Measurements from ENCODE around the gene ZNF22.

ZNF22 gene

DNA sequence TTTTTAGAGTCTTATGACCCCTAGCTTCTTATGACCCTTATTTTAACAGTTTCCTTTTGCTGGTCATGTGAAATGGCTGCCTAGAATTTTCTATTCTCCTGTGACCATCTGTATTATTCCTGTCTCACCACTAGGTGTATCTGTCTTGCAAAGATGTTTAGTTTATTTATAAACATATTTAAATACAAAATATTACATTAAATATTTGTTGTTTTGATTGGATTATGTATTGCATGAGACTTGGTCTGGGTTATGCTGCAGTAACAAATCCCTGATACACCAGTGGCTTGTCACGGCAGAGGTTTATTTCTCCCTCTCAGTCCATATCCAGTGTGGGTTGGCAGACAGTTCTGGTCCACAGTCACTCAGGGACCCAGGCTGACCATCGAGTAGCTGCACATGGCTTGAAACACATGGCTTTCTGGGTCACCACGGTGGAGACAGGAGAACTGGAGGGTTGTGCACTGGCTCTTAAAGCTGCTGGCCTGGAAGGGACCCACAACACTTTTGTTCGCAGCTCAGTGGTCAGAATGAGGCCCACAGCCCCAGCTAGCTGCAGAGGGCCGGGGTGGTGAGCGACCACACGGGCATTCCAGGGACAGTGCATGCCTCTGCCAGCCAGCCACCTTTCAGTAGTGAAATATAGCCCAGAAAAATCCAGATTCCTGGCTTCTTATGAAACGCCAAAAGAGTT is 33.8 kb upstream of the ZNF22 start:
- Histone ChIP-seq H3K36me3 (ENCODE audit: control insufficient read depth, insufficient read depth, low read length) (no peaks in the 10 kb centered on the region), H3K27me3 (ENCODE audit: control insufficient read depth, insufficient read depth, low read length) (no peaks in the 10 kb centered on the region), H3K4me3 (ENCODE audit: low read length) (no peak overlapping the region), H3K9me3 (ENCODE audit: control insufficient read depth, low read length) (no peaks in the 10 kb centered on the region), H3K9ac (ENCODE audit: low read length) (no peak overlapping the region), H3K4me1 (ENCODE audit: control insufficient read depth, insufficient read depth, low read length) (peaks cover 36% of the 10 kb centered on the region)

GRCh38 chr10:44967616-44968015 is 33.1 kb upstream of the ZNF22 start:
- H3K4me3 ChIP-seq (ENCODE audit: low read length), result no peak overlapping the region
- no peak overlapping the region for H3K9ac ChIP-seq (ENCODE audit: low read length)
- H3K4me1 ChIP-seq (ENCODE audit: control insufficient read depth, insufficient read depth, low read length), result peaks cover 36% of the 10 kb centered on the region
- no peaks in the 10 kb centered on the region for H3K27me3 ChIP-seq (ENCODE audit: control insufficient read depth, insufficient read depth, low read length)
- no peaks in the 10 kb centered on the region for H3K36me3 ChIP-seq (ENCODE audit: control insufficient read depth, insufficient read depth, low read length)
- no peaks in the 10 kb centered on the region for H3K9me3 ChIP-seq (ENCODE audit: control insufficient read depth, low read length)

GRCh38 chr10:44968091-44968490 is 32.6 kb upstream of the ZNF22 start:
- H3K36me3 ChIP-seq (ENCODE audit: control insufficient read depth, insufficient read depth, low read length), result no peaks in the 10 kb centered on the region
- H3K9ac ChIP-seq (ENCODE audit: low read length), result no peak overlapping the region
- H3K27me3 ChIP-seq (ENCODE audit: control insufficient read depth, insufficient read depth, low read length), result no peaks in the 10 kb centered on the region
- H3K4me3 ChIP-seq (ENCODE audit: low read length), result no peak overlapping the region
- H3K4me1 ChIP-seq (ENCODE audit: control insufficient read depth, insufficient read depth, low read length), result peaks cover 40% of the 10 kb centered on the region
- H3K9me3 ChIP-seq (ENCODE audit: control insufficient read depth, low read length), result no peaks in the 10 kb centered on the region

GRCh38 chr10:44968500-44969400 is 32.0 kb upstream of the ZNF22 start:
- H3K9ac ChIP-seq (ENCODE audit: low read length), result no peak overlapping the region
- peaks cover 41% of the 10 kb centered on the region for H3K4me1 ChIP-seq (ENCODE audit: control insufficient read depth, insufficient read depth, low read length)
- no peaks in the 10 kb centered on the region for H3K27me3 ChIP-seq (ENCODE audit: control insufficient read depth, insufficient read depth, low read length)
- H3K36me3 ChIP-seq (ENCODE audit: control insufficient read depth, insufficient read depth, low read length), result no peaks in the 10 kb centered on the region
- H3K4me3 ChIP-seq (ENCODE audit: low read length), result no peak overlapping the region
- H3K9me3 ChIP-seq (ENCODE audit: control insufficient read depth, low read length), result no peaks in the 10 kb centered on the region

GRCh38 chr10:44969854-44970253 is 30.9 kb upstream of the ZNF22 start:
- Histone ChIP-seq H3K4me3 (ENCODE audit: low read length) (no peak overlapping the region), H3K27me3 (ENCODE audit: control insufficient read depth, insufficient read depth, low read length) (no peaks in the 10 kb centered on the region), H3K9me3 (ENCODE audit: control insufficient read depth, low read length) (no peaks in the 10 kb centered on the region), H3K4me1 (ENCODE audit: control insufficient read depth, insufficient read depth, low read length) (peaks cover 41% of the 10 kb centered on the region), H3K9ac (ENCODE audit: low read length) (no peak overlapping the region), H3K36me3 (ENCODE audit: control insufficient read depth, insufficient read depth, low read length) (no peaks in the 10 kb centered on the region)

GRCh38 chr10:44970812-44971395 is 29.8 kb upstream of the ZNF22 start:
- no peaks in the 10 kb centered on the region for H3K9me3 ChIP-seq (ENCODE audit: control insufficient read depth, low read length)
- H3K4me3 ChIP-seq (ENCODE audit: low read length), result no peak overlapping the region
- no peaks in the 10 kb centered on the region for H3K27me3 ChIP-seq (ENCODE audit: control insufficient read depth, insufficient read depth, low read length)
- no peak overlapping the region for H3K9ac ChIP-seq (ENCODE audit: low read length)
- H3K4me1 ChIP-seq (ENCODE audit: control insufficient read depth, insufficient read depth, low read length), result peaks cover 48% of the 10 kb centered on the region
- no peaks in the 10 kb centered on the region for H3K36me3 ChIP-seq (ENCODE audit: control insufficient read depth, insufficient read depth, low read length)

- Histone ChIP-seq H3K4me1 (ENCODE audit: control insufficient read depth, insufficient read depth, low read length) (peaks cover 50% of the 10 kb centered on the region), H3K9me3 (ENCODE audit: control insufficient read depth, low read length) (no peaks in the 10 kb centered on the region), H3K27me3 (ENCODE audit: control insufficient read depth, insufficient read depth, low read length) (no peaks in the 10 kb centered on the region), H3K4me3 (ENCODE audit: low read length) (no peak overlapping the region), H3K9ac (ENCODE audit: low read length) (no peak overlapping the region), H3K36me3 (ENCODE audit: control insufficient read depth, insufficient read depth, low read length) (no peaks in the 10 kb centered on the region)
Measured at GRCh38 chr10:44971434-44971833, 29.3 kb upstream of the ZNF22 start.

- H3K27me3 ChIP-seq (ENCODE audit: control insufficient read depth, insufficient read depth, low read length), result peaks cover 3% of the 10 kb centered on the region
- no peak overlapping the region for H3K9ac ChIP-seq (ENCODE audit: low read length)
- H3K9me3 ChIP-seq (ENCODE audit: control insufficient read depth, low read length), result no peaks in the 10 kb centered on the region
- H3K36me3 ChIP-seq (ENCODE audit: control insufficient read depth, insufficient read depth, low read length), result no peaks in the 10 kb centered on the region
- H3K4me3 ChIP-seq (ENCODE audit: low read length), result no peak overlapping the region
- H3K4me1 ChIP-seq (ENCODE audit: control insufficient read depth, insufficient read depth, low read length), result peaks cover 52% of the 10 kb centered on the region
Measured at GRCh38 chr10:44971935-44972757, 28.6 kb upstream of the ZNF22 start.

DNA sequence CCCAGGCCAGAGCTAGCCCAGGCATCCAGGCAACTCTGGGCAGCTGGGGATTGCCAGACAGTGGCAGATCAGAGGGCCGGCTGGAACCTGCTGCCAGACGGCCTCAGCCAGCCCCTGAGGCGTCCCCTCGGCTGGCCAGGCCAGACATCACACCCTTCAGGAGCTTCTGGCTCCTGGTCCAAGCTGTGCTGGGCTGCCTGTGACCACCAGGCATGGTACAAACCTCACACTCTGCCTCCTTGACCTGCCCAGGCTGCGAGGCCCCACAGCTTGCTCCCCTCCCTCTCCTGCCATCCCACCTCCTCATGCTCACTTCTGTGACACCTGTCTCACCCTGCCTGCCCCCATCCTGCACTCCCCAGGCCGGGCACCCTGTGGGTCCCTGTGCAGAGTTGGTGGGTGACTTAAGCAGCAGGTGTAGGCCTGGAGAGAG is 27.8 kb upstream of the ZNF22 start:
- Histone ChIP-seq H3K4me1 (ENCODE audit: control insufficient read depth, insufficient read depth, low read length) (peaks cover 57% of the 10 kb centered on the region), H3K4me3 (ENCODE audit: low read length) (no peak overlapping the region)

DNA sequence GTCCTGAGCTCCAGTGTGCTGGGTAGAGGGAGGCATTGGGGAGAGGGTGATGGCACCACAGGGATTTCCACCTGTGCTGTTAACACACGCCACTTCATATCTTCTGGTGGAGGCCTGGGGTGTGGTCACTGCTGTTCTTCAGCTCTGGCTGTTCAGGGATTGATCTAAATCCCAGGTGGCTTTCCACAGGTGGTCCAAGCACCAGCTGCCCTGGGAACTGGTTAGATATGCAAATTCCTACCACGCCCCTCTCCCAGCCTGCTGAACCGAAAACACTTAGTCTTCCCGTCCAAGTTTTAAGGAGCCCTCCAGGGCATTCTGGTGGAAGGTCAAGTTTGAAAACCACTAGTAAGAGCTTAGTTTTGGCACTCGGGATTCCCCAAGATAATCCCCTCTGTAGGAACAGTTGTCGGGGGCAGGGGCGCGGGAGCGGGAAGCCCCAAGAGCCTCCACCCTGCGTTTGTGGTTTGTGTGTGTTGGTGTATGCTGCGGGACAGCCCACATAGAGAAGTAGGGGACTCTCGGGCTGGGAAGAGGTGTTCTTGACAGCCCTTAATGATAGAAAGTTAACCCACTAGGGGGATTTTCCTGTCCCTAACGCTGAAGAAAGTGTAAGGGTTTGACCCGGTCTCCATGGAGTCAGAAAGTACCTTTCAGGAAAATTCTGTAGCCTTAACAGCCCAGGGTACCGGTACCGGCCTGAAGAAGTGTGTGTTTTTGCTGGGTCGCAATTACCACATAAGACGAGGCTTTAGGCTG is 27.2 kb upstream of the ZNF22 start:
- Histone ChIP-seq H3K9me3 (ENCODE audit: control insufficient read depth, low read length) (no peaks in the 10 kb centered on the region), H3K4me3 (ENCODE audit: low read length) (no peak overlapping the region), H3K4me1 (ENCODE audit: control insufficient read depth, insufficient read depth, low read length) (peaks cover 54% of the 10 kb centered on the region), H3K27me3 (ENCODE audit: control insufficient read depth, insufficient read depth, low read length) (peaks cover 3% of the 10 kb centered on the region), H3K36me3 (ENCODE audit: control insufficient read depth, insufficient read depth, low read length) (no peaks in the 10 kb centered on the region), H3K9ac (ENCODE audit: low read length) (peak overlapping the region; percentile 59)

More for the DNA sequence above, 27.8 kb upstream of the ZNF22 start:
- Histone ChIP-seq H3K36me3 (ENCODE audit: control insufficient read depth, insufficient read depth, low read length) (no peaks in the 10 kb centered on the region), H3K9ac (ENCODE audit: low read length) (no peak overlapping the region), H3K9me3 (ENCODE audit: control insufficient read depth, low read length) (no peaks in the 10 kb centered on the region), H3K27me3 (ENCODE audit: control insufficient read depth, insufficient read depth, low read length) (peaks cover 3% of the 10 kb centered on the region)

- no peaks in the 10 kb centered on the region for H3K9me3 ChIP-seq (ENCODE audit: control insufficient read depth, low read length)
- peaks cover 3% of the 10 kb centered on the region for H3K27me3 ChIP-seq (ENCODE audit: control insufficient read depth, insufficient read depth, low read length)
- H3K4me3 ChIP-seq (ENCODE audit: low read length), result no peak overlapping the region
- H3K9ac ChIP-seq (ENCODE audit: low read length), result peak overlapping the region; percentile 59
- peaks cover 59% of the 10 kb centered on the region for H3K4me1 ChIP-seq (ENCODE audit: control insufficient read depth, insufficient read depth, low read length)
- H3K36me3 ChIP-seq (ENCODE audit: control insufficient read depth, insufficient read depth, low read length), result no peaks in the 10 kb centered on the region
Measured at GRCh38 chr10:44974082-44974627, 26.6 kb upstream of the ZNF22 start.
